ENCODE data around the gene TSR1.
"Not testable (repeated sequence)": the region's sequence is repeated elsewhere in the genome, so short reads cannot be mapped to it uniquely, and the experiment has no call there.

Gene TSR1

DNA sequence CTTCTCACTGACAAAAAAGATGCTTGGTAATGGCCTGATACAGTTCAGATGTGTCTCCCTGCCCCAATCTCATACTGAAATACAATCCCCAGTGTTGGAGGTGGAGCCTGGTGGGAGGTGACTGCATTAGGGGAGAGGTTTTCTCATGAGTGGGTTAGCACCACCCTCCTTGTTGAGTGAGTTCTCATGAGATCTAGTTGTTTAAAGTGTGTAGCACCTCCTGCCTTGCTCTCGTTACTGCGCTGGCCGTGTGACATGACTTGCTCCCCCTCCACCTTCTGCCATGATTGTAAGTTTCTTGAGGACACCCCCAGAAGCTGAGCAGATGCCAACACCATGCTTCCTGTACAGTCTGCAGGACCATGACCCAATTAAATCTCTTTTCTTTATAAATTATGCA is 5.0 kb downstream of the TSR1 start:
- H3K4me3 ChIP-seq (ENCODE audit: low read depth, low read length), result no peak overlapping the region
- TF ChIP-seq, protein P1, sequence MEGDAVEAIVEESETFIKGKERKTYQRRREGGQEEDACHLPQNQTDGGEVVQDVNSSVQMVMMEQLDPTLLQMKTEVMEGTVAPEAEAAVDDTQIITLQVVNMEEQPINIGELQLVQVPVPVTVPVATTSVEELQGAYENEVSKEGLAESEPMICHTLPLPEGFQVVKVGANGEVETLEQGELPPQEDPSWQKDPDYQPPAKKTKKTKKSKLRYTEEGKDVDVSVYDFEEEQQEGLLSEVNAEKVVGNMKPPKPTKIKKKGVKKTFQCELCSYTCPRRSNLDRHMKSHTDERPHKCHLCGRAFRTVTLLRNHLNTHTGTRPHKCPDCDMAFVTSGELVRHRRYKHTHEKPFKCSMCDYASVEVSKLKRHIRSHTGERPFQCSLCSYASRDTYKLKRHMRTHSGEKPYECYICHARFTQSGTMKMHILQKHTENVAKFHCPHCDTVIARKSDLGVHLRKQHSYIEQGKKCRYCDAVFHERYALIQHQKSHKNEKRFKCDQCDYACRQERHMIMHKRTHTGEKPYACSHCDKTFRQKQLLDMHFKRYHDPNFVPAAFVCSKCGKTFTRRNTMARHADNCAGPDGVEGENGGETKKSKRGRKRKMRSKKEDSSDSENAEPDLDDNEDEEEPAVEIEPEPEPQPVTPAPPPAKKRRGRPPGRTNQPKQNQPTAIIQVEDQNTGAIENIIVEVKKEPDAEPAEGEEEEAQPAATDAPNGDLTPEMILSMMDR (IDR thresholded peaks at IDR 0.05; ENCODE audit: low read depth, low read length, missing control alignments), result no peak
- in situ Hi-C loops (cut with HindIII; ENCODE audit: low sequenced_read_pairs), result no loop called here
- no peak for DNase-seq (ENCODE audit: low read depth)

DNA sequence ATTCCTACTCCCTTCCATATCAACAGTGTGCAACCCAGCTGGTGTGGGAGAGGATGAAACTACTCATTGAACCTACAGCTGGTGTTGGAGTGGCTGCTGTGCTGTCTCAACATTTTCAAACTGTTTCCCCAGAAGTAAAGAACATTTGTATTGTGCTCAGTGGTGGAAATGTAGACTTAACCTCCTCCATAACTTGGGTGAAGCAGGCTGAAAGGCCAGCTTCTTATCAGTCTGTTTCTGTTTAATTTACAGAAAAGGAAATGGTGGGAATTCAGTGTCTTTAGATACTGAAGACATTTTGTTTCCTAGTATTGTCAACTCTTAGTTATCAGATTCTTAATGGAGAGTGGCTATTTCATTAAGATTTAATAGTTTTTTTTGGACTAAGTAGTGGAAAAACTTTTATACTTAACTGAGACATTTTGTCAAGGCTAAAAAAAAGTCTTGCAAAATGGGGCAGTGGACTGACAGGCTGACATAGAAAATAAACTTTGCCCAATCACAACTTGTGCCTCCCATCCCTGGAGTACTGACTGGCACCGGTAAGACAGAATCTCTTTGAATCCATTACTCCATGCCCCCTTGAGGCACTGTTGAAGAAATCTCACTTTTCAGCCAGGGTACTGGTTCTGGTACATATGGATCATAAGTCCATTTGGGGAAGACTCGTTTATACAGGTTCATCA is 12.5 kb downstream of the TSR1 start:
- H3K4me3 ChIP-seq (ENCODE audit: low read depth, low read length), result no peak overlapping the region
- no peak for DNase-seq (ENCODE audit: low read depth)
- in situ Hi-C loops (cut with HindIII; ENCODE audit: low sequenced_read_pairs), result no loop called here
- TF ChIP-seq, protein P1 (IDR thresholded peaks at IDR 0.05; ENCODE audit: low read depth, low read length, missing control alignments), result no peak

DNA sequence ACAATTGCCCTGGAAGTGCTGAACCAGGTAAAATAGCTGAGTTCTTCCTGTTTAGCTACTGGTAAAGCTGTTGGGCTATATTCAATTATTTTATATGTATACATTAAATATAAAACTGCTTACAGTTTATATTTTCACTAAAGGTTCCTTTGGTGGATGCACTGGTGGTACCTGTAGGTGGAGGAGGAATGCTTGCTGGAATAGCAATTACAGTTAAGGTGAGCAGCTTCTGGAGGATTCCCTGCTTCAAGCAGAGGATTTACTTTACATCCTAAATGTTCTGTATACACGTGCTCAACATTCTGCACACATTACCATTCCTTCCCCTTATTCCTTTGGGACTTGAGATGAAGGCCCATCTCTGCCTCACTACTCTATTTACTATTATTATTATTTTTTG is 14.9 kb downstream of the TSR1 start:
- TF ChIP-seq, protein P1 (IDR thresholded peaks at IDR 0.05; ENCODE audit: low read depth, low read length, missing control alignments), result no peak
- H3K4me3 ChIP-seq (ENCODE audit: low read depth, low read length), result no peak overlapping the region
- no peak for DNase-seq (ENCODE audit: low read depth)
- in situ Hi-C loops (cut with HindIII; ENCODE audit: low sequenced_read_pairs), result no loop called here

DNA sequence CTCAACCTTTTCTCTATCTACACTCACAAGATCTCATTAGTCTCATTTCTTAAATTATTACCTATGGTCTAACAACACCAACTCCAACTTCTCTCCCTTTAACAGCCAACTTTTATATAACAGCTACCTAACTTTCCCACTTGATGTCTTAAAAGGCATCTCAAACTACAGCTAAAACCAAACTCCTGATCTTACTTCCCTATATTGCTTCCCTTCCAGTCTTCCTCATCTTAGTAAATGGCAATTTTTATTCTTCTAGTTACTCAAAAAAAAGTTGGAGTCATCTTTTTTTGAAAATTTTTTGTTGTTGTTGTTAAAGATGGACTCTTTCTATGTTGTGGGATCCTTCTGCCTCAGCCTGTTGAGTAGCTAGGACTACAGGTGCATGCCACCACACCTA is 17.2 kb downstream of the TSR1 start:
- in situ Hi-C loops (cut with HindIII; ENCODE audit: low sequenced_read_pairs), result no loop called here
- no peak overlapping the region for H3K4me3 ChIP-seq (ENCODE audit: low read depth, low read length)
- TF ChIP-seq, protein P1 (IDR thresholded peaks at IDR 0.05; ENCODE audit: low read depth, low read length, missing control alignments), result no peak
- DNase-seq (ENCODE audit: low read depth), result no peak

DNA sequence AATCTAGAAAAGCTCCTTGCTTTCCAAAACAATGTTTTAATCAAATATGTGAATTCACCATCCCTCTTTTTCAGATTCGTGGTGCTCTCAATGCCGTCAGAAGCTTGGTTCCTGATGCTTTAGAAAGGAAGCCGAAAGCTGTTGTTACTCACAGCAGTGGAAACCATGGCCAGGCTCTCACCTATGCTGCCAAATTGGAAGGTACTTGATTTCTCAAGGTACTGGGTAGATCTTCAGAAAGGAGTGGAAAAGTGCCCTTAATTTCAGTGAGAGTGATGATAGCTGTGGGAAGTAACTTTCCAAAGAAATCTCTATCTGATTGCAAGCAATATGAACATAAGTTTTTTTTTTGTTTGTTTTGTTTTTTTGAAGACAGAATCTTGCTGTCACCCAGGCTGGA is 18.5 kb downstream of the TSR1 start:
- TF ChIP-seq, protein P1 (IDR thresholded peaks at IDR 0.05; ENCODE audit: low read depth, low read length, missing control alignments), result no peak
- DNase-seq (ENCODE audit: low read depth), result no peak
- in situ Hi-C loops (cut with HindIII; ENCODE audit: low sequenced_read_pairs), result no loop called here
- no peak overlapping the region for H3K4me3 ChIP-seq (ENCODE audit: low read depth, low read length)

DNA sequence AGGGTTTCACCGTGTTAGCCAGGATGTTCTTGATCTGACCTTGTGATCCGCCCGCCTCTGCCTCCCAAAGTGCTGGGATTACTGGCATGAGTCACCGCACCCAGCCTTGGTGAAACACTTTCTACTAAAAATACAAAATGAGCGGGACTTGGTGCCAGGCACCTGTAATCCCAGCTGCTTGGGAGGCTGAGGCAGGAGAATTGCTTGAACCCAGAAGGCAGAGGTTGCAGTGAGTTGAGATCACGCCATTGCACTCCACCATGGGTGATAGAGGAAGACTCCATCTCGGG is 19.4 kb downstream of the TSR1 start:
- in situ Hi-C loops (cut with HindIII; ENCODE audit: low sequenced_read_pairs); H3K4me3 ChIP-seq (ENCODE audit: low read depth, low read length); DNase-seq (ENCODE audit: low read depth): not testable (repeated sequence)

DNA sequence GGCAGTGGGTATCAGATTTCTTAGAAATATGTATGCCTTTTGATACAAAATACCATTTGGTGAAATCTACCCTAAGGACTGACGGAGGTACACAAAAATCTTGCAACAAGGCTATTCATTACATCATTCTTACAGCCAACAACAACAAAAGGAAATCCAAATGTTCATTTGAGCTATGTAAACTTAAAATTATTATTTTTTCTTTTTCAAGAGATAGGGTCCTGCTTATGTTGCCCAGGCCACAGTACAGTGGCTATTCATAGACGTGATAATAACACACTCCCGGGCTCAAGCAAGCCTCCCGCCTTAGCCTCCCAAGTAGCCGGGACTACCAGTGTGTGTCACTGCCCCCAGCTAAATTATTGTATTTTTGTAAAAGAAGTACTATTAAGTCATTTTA is 23.5 kb downstream of the TSR1 start:
- no peak overlapping the region for H3K4me3 ChIP-seq (ENCODE audit: low read depth, low read length)
- DNase-seq (ENCODE audit: low read depth), result no peak
- in situ Hi-C loops (cut with HindIII; ENCODE audit: low sequenced_read_pairs), result no loop called here
- TF ChIP-seq, protein P1 (IDR thresholded peaks at IDR 0.05; ENCODE audit: low read depth, low read length, missing control alignments), result no peak
